Activated CD4-positive, alpha-beta T cell treated with anti-CD3 and anti-CD28 coated beads, Interleukin-2, amount 50 U/mL, for 24 hours (primary cell): Measurements from ENCODE around the gene PSENEN.
"Not testable (repeated sequence)": the region's sequence is repeated elsewhere in the genome, so short reads cannot be mapped to it uniquely, and the experiment has no call there.

ENCODE experiments used
- DNase-seq, 2 donors: peaks; one replicate each; pipeline ENCODE4 v3.0.0-alpha.2; 2020; ENCODE audit warnings: low read depth in 1 of 2, low spot score in 1 of 2

The PSENEN gene

GRCh38 chr19:35718345-35719041, 27.0 kb upstream of the PSENEN start:
- no peak for DNase-seq

- DNase-seq = no peak
These were observed 25.9 kb upstream of the PSENEN start for GRCh38 chr19:35719402-35720162.

- no peak for DNase-seq
These were observed 25.3 kb upstream of the PSENEN start for GRCh38 chr19:35720163-35720524.

- DNase-seq = no peak
These were observed 24.8 kb upstream of the PSENEN start for GRCh38 chr19:35720648-35721047.

- no peak for DNase-seq
These were observed 24.1 kb upstream of the PSENEN start for GRCh38 chr19:35721374-35721773.

GRCh38 chr19:35722461-35722860, 23.0 kb upstream of the PSENEN start:
- no peak for DNase-seq

- DNase-seq = no peak
These were observed 22.6 kb upstream of the PSENEN start for GRCh38 chr19:35722897-35723296.

- DNase-seq = no peak
These were observed 21.8 kb upstream of the PSENEN start for GRCh38 chr19:35723671-35724070.

GRCh38 chr19:35724132-35724531, 21.3 kb upstream of the PSENEN start:
- DNase-seq = not testable (repeated sequence)

GRCh38 chr19:35724560-35724959, 20.9 kb upstream of the PSENEN start:
- DNase-seq = no peak

- no peak for DNase-seq
These were observed 20.1 kb upstream of the PSENEN start for GRCh38 chr19:35725216-35725861.

- DNase-seq = no peak
These were observed 18.1 kb upstream of the PSENEN start for GRCh38 chr19:35727053-35727955.

- no peak for DNase-seq
These were observed 17.3 kb upstream of the PSENEN start for GRCh38 chr19:35727956-35728706.

GRCh38 chr19:35729021-35729420, 16.4 kb upstream of the PSENEN start:
- DNase-seq = no peak

- DNase-seq = no peak
These were observed 15.7 kb upstream of the PSENEN start for GRCh38 chr19:35729763-35730162.

- no peak for DNase-seq
These were observed 15.1 kb upstream of the PSENEN start for GRCh38 chr19:35730326-35730725.

GRCh38 chr19:35731353-35731752, 14.1 kb upstream of the PSENEN start:
- DNase-seq = no peak

GRCh38 chr19:35731779-35732405, 13.6 kb upstream of the PSENEN start:
- DNase-seq = no peak

- DNase-seq = no peak
These were observed 12.8 kb upstream of the PSENEN start for GRCh38 chr19:35732540-35733179.
